HG03039 (cell line): ENCODE data around the gene UBE2L5.
A peak's percentile ranks its signal among the peaks of the same experiment; 100 is the strongest.

ENCODE experiments used
- ATAC-seq: cut with Tn5 transposase; IDR thresholded peaks from one replicate; pipeline ENCODE4 v1.9.1; 2021; ENCODE audit warnings: mild to moderate bottlenecking, moderate library complexity; ENCODE audit not compliant: unreplicated experiment

The UBE2L5 gene

GRCh38 chr13:30466841-30467252 lies 44.6 kb downstream of the UBE2L5 start:
- no peak for ATAC-seq

GRCh38 chr13:30473675-30474074 lies 51.4 kb downstream of the UBE2L5 start:
- ATAC-seq: no peak

- ATAC-seq: peak; percentile 84
These were observed 55.3 kb downstream of the UBE2L5 start for GRCh38 chr13:30477346-30478195.
